Esophagus squamous epithelium (tissue), 5 donors: ENCODE results near the gene RASSF5. TPM values are rescaled to one million over a fixed set of nuclear protein-coding genes. Genes with fewer than 3 reads are reported as not detected.

Experiments
- DNase-seq: peaks from one replicate; lab custom pipeline; 2025; lab: John Stamatoyannopoulos, UW
- H3K27ac ChIP-seq, 4 donors: fragments of 200-600 bp; sonication (generic); one replicate each; pipeline ENCODE4 v1.5.1; 2016 to 2019; ENCODE audit warnings: mild to moderate bottlenecking in 1 of 4
- H3K27me3 ChIP-seq, 4 donors: fragments of 200-600 bp; sonication (generic); 1 replicate in 3 of 4; 2 replicates in 1 of 4; pipeline versions ENCODE4 v1.5.1 to v1.6.0; 2017 to 2021; ENCODE audit warnings: antibody characterized with exemption in 1 of 4
- H3K36me3 ChIP-seq, 3 donors: fragments of 200-600 bp; sonication (generic); one replicate each; pipeline ENCODE4 v1.5.1; 2016 to 2019
- H3K4me1 ChIP-seq, 3 donors: fragments of 200-600 bp; sonication (generic); one replicate each; pipeline ENCODE4 v1.5.1; 2017 to 2019
- H3K4me3 ChIP-seq, 4 donors: fragments of 200-600 bp; sonication (generic); 1 replicate in 3 of 4; 2 replicates in 1 of 4; pipeline ENCODE4 v1.5.1; 2016 to 2019; ENCODE audit warnings: mild to moderate bottlenecking in 2 of 4, moderate library complexity in 1 of 4
- H3K9me3 ChIP-seq, 3 donors: fragments of 200-600 bp; sonication (generic); one replicate each; pipeline ENCODE4 v1.5.1; 2016 to 2019
- CTCF ChIP-seq, 6 experiments: fragments of 450-650 bp in 4 of 6; fragments of 200-600 bp in 2 of 6; sonication (generic) in 2 of 6; IDR thresholded peaks; one replicate each; pipeline ENCODE4 v1.5.1; 2016 to 2019; ENCODE audit warnings: antibody characterized with exemption in 6 of 6, mild to moderate bottlenecking in 4 of 6, moderate library complexity in 4 of 6
- POLR2A ChIP-seq, 4 donors: fragments of 450-650 bp; IDR thresholded peaks; one replicate each; pipeline ENCODE4 v1.6.1; 2017; ENCODE audit warnings: antibody characterized with exemption in 4 of 4, mild to moderate bottlenecking in 4 of 4, moderate library complexity in 3 of 4
- WGBS, 2 donors: methylation state at CpG; one replicate each; pipeline ENCODE4 v1.1.5; 2018; 5-methylcytosine and 5-hydroxymethylcytosine counted together
- intact Hi-C: fragments of 100-400 bp; cut with DNase I; formaldehyde crosslinking; loops from one replicate; pipeline ENCODE4 v1.15.0; 2022
- total RNA-seq, 4 donors: library from RNA; depleted of rRNA; stranded (reverse); fragments of >200 nt; gene quantifications; one replicate each; pipeline ENCODE4 v1.1.0, GENCODE V29; 2016
- donor health status: DM: yes; HTN: yes; CAD: no.

The RASSF5 gene
- total RNA-seq, 4 donors from 2014 or later: 29.2 to 85.3 (median 35.1) TPM

DNA sequence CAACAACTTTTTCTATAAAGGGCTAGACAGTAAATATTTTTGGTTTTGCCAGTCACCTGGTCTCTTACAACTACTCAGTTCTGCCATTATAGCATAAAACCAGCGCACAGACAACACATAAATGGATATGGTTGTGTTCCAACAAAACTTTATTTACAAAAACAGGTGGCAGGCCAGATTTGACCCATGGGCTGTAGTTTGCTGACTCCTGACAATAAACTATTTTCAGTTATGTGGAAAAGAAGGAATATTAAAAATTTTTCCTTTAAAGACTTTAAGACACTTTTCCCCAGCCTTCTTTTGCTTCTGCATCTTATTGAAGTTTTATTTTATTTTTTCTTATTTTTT, 89.0 kb downstream of the RASSF5 start:
- Histone ChIP-seq H3K9me3 (no peaks in the 10 kb centered on the region), H3K27me3 (no peaks in the 10 kb centered on the region), H3K4me1 (peaks cover 1 to 21% (median 13%) of the 10 kb centered on the region in 3 donors), H3K36me3 (peaks cover 23 to 99% (median 40%) of the 10 kb centered on the region in 3 donors), H3K4me3 (no peak overlapping the region), H3K27ac (no peak overlapping the region)
- intact Hi-C loops: no loop called here
- no peak for DNase-seq
- 95 to 100% methylated on average over 1 of the region's 1 CpG for WGBS, 2 donors
- TF ChIP-seq CTCF (IDR thresholded peaks at IDR 0.05): no peak
- TF ChIP-seq POLR2A (IDR thresholded peaks at IDR 0.05): no peak

DNA sequence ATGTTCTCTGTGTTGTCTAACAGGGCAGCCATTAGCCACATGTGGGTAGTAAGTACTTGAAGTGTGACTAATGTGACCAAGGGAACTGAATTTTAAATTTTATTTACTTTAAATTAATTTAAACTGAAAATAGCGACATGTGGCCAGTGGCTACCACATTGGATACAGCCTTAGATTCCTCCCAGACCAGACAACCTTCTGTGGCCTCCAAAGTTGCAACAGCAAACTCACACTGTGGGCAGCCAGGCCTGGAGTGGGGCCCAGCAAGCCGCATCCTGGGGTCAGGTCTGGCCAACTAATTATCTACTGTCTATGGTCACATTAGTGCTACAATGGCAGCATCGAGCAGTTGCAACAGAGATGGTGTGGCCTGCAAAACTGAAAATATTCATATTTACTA, 93.2 kb downstream of the RASSF5 start:
- no peaks in the 10 kb centered on the region for H3K4me1 ChIP-seq
- WGBS, 2 donors: 75 to 97% methylated on average over 1 to 3 of the region's 3 CpGs
- no peaks in the 10 kb centered on the region for H3K9me3 ChIP-seq
- no peak overlapping the region for H3K27ac ChIP-seq
- TF ChIP-seq POLR2A (IDR thresholded peaks at IDR 0.05) (no peak), CTCF (IDR thresholded peaks at IDR 0.05) (no peak)
- no peak overlapping the region for H3K4me3 ChIP-seq
- no peak for DNase-seq
- intact Hi-C loops: no loop called here
- H3K36me3 ChIP-seq: peaks cover 13 to 99% (median 37%) of the 10 kb centered on the region in 3 donors
- no peaks in the 10 kb centered on the region for H3K27me3 ChIP-seq

GRCh38 chr1:206604861-206605260, 97.5 kb downstream of the RASSF5 start:
- Histone ChIP-seq H3K4me1 (no peaks in the 10 kb centered on the region), H3K9me3 (no peaks in the 10 kb centered on the region), H3K27ac (no peak overlapping the region), H3K36me3 (peaks cover 4 to 100% (median 11%) of the 10 kb centered on the region in 3 donors), H3K27me3 (no peaks in the 10 kb centered on the region), H3K4me3 (no peak overlapping the region)
- DNase-seq: no peak
- no peak for TF ChIP-seq POLR2A (IDR thresholded peaks at IDR 0.05)
- no peak for TF ChIP-seq CTCF (IDR thresholded peaks at IDR 0.05)
- 89 to 94% methylated on average over 5 of the region's 5 CpGs for WGBS, 2 donors
- intact Hi-C loops: no loop called here

GRCh38 chr1:206606867-206607266, 99.5 kb downstream of the RASSF5 start:
- intact Hi-C loops: no loop called here
- Histone ChIP-seq H3K27me3 (no peaks in the 10 kb centered on the region), H3K9me3 (no peaks in the 10 kb centered on the region), H3K4me3 (no peak overlapping the region), H3K4me1 (peaks cover 3 to 13% (median 7%) of the 10 kb centered on the region in 3 donors), H3K27ac (no peak overlapping the region), H3K36me3 (peaks cover 4 to 93% (median 11%) of the 10 kb centered on the region in 3 donors)
- DNase-seq: no peak
- TF ChIP-seq POLR2A (IDR thresholded peaks at IDR 0.05) (no peak), CTCF (IDR thresholded peaks at IDR 0.05) (peak in 4 of 6 experiments; percentile 10 to 70 (median 42))
- WGBS, 2 donors: 48 to 54% methylated on average over 3 of the region's 3 CpGs

DNA sequence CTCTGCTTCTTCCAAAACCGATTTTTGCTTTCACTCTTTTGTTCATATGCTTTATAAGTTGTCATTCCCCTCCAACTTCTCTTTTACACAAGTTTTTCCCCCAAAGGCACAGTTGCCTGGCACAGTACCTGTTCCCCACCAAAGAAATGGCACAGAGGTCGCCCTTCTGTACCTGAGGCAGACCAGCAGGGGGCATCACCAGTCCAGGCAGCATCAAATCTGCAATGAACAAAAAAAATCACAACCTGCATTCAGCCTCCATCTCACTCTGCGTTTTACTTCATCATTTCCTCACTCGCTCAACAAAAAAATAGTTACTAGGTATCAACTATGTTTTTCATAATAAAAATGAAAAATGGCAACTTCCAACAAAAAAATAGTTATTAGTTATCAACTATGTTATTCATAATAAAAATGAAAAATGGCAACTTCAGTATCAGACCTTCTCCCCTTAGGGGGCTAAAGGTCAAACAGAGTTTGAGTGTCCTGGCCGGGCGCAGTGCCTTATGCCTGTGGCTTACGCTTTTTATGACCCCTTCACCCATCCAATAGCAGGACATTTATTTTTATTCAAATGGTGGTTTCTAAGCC, 100.9 kb downstream of the RASSF5 start:
- Histone ChIP-seq H3K4me1 (peaks cover 3 to 22% (median 7%) of the 10 kb centered on the region in 3 donors), H3K4me3 (no peak overlapping the region), H3K27ac (no peak overlapping the region), H3K9me3 (no peaks in the 10 kb centered on the region), H3K36me3 (peaks cover 4 to 79% (median 5%) of the 10 kb centered on the region in 3 donors), H3K27me3 (no peaks in the 10 kb centered on the region)
- TF ChIP-seq CTCF (IDR thresholded peaks at IDR 0.05) (peak; percentile 47 to 81 (median 64)), POLR2A (IDR thresholded peaks at IDR 0.05) (no peak)
- intact Hi-C loops: no loop called here
- no peak for DNase-seq
- WGBS, 2 donors: 59 to 62% methylated on average over 7 of the region's 7 CpGs
